Neutrophil (primary cell): ENCODE results near the gene DEFB132.

Source experiments
- H3K27ac ChIP-seq: fragments of 200-600 bp; sonication (generic); 2 replicates; pipeline ENCODE4 v1.5.1; 2016; ENCODE audit warnings: mild to moderate bottlenecking, moderate library complexity
- H3K27me3 ChIP-seq: fragments of 200-600 bp; sonication (generic); 2 replicates; pipeline ENCODE4 v1.6.0; 2016; ENCODE audit warnings: mild to moderate bottlenecking
- H3K36me3 ChIP-seq: fragments of 200-600 bp; sonication (generic); 2 replicates; pipeline ENCODE4 v1.5.1; 2017
- H3K4me1 ChIP-seq, 2 experiments: fragments of 200-600 bp in 1 of 2; sonication (generic) in 1 of 2; 1 replicate in 1 of 2; 2 replicates in 1 of 2; pipeline versions ENCODE4 v1.5.1 to v1.6.1; 2013 to 2016; ENCODE audit warnings: low read depth in 1 of 2, low read length in 1 of 2, mild to moderate bottlenecking in 1 of 2, moderate library complexity in 1 of 2; ENCODE audit not compliant: control insufficient read depth in 1 of 2, insufficient read depth in 1 of 2
- H3K4me3 ChIP-seq, 2 experiments: fragments of 200-600 bp in 1 of 2; sonication (generic) in 1 of 2; 1 replicate in 1 of 2; 2 replicates in 1 of 2; pipeline ENCODE4 v1.5.1; 2013 to 2016; ENCODE audit warnings: low read depth in 1 of 2, low read length in 1 of 2, mild to moderate bottlenecking in 1 of 2, moderate library complexity in 1 of 2
- H3K9me3 ChIP-seq: fragments of 200-600 bp; sonication (generic); 2 replicates; pipeline ENCODE4 v1.5.1; 2016
- TF ChIP-seq, protein P1 (sequence below): fragments of 200-600 bp; sonication (generic); IDR thresholded peaks from 2 replicates; pipeline ENCODE4 v1.5.1; 2016; ENCODE audit warnings: antibody characterized with exemption

DEFB132 gene

DNA sequence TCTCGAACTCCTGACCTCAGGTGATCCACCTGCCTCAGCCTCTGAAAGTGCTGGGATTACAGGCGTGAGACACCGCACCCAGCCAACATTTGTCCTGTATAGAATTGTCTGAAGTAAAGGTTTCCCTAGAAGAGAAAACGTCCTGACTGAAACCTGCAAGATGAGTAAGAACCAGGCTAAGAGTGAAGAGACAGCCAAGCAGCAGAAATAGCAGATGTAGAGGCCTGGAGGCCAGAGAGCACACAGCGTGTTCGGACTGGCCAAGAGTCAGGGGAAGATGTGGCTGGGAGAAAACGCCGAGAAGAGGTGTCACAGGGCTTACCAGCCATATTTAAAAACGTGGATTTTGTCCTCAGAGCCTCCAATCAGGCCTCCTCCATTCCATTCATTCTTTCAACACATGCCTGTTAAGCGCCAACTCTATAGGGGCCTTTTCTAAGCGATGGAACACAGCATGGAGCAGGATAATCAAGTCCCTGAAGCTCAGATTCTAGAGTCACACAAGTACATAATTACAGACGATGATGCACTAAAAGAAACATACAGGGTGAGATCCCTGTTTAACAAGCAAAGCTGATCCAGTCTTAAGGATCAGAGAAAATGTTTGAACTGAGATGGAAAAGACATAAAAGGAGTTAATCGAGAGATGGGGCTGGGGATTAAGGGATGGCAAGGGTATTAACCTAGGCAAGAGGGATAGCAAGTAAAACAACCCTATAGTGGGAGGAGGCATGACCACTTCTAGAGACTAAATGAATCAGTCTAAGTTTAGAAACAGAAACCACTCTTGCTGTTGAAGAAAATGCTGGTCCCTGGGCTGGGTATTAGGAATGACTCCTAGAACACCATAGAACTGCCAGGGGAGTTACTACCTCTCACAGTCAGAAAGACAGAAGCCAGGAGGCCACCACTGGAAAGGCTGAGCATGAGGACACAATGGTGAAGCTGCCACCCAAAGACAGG is 44.6 kb downstream of the DEFB132 start:
- TF ChIP-seq, protein P1, sequence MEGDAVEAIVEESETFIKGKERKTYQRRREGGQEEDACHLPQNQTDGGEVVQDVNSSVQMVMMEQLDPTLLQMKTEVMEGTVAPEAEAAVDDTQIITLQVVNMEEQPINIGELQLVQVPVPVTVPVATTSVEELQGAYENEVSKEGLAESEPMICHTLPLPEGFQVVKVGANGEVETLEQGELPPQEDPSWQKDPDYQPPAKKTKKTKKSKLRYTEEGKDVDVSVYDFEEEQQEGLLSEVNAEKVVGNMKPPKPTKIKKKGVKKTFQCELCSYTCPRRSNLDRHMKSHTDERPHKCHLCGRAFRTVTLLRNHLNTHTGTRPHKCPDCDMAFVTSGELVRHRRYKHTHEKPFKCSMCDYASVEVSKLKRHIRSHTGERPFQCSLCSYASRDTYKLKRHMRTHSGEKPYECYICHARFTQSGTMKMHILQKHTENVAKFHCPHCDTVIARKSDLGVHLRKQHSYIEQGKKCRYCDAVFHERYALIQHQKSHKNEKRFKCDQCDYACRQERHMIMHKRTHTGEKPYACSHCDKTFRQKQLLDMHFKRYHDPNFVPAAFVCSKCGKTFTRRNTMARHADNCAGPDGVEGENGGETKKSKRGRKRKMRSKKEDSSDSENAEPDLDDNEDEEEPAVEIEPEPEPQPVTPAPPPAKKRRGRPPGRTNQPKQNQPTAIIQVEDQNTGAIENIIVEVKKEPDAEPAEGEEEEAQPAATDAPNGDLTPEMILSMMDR, result no peak
- peaks cover 3% of the 10 kb centered on the region for H3K36me3 ChIP-seq
- H3K27ac ChIP-seq, result no peak overlapping the region
- H3K27me3 ChIP-seq, result no peaks in the 10 kb centered on the region
- peaks cover 24 to 29% of the 10 kb centered on the region in 2 experiments for H3K4me1 ChIP-seq
- no peaks in the 10 kb centered on the region for H3K9me3 ChIP-seq
- no peak overlapping the region for H3K4me3 ChIP-seq

DNA sequence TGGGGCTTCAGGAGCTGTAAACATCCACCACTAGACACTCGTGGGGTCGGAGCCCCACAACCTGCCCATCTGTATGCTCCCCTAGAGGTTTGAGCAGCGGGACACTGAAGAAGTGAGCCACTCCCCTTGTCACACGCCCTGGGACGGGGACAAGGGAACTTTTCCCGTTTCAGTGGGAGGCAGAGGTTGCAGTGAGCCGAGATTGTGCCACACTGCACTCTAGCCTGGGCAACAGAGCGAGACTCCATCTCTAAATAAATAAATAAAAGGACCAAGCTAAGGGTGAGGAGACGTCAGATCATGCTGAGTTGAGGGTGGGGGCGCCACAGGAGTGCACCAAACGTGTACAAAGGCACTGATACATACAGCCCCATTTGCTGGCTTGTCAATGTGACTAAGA is 48.2 kb downstream of the DEFB132 start:
- Histone ChIP-seq H3K4me3 (no peak overlapping the region), H3K27ac (no peak overlapping the region), H3K4me1 (peaks cover 14 to 17% of the 10 kb centered on the region in 2 experiments), H3K27me3 (no peaks in the 10 kb centered on the region), H3K36me3 (peaks cover 3% of the 10 kb centered on the region), H3K9me3 (no peaks in the 10 kb centered on the region)
- TF ChIP-seq, protein P1, result no peak

DNA sequence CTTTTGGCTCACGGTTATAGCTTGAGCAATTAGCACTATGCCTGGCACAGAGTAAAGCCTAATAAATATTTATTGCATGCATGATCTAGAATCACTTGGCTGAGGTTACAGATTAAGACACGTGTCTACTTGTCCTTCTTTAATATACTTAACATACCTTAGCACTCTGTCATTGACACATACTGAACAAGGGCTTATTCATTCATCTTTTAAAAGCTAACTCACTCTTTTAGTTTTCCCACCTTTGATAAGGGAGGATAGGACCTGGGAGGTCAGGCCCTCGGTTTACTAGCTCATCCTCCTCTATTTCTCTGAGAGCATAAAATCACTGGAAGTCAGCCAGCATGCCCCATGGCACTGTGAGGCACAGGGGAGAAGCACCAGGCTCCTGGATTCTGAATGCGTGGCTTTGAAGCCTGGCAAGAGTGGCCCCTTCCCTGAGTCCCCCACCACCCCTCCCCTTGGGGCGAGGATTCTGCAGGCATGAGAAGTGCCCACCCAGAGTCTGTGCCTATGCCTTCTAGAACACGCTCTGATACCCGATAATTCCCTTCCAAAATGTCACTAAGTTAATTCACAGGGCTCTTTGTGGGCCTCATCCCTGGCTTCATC is 51.0 kb downstream of the DEFB132 start:
- H3K27ac ChIP-seq, result no peak overlapping the region
- TF ChIP-seq, protein P1, result no peak
- H3K27me3 ChIP-seq, result no peaks in the 10 kb centered on the region
- H3K36me3 ChIP-seq, result no peaks in the 10 kb centered on the region
- no peak overlapping the region for H3K4me3 ChIP-seq
- H3K4me1 ChIP-seq, result peaks cover 13 to 21% of the 10 kb centered on the region in 2 experiments
- no peaks in the 10 kb centered on the region for H3K9me3 ChIP-seq

DNA sequence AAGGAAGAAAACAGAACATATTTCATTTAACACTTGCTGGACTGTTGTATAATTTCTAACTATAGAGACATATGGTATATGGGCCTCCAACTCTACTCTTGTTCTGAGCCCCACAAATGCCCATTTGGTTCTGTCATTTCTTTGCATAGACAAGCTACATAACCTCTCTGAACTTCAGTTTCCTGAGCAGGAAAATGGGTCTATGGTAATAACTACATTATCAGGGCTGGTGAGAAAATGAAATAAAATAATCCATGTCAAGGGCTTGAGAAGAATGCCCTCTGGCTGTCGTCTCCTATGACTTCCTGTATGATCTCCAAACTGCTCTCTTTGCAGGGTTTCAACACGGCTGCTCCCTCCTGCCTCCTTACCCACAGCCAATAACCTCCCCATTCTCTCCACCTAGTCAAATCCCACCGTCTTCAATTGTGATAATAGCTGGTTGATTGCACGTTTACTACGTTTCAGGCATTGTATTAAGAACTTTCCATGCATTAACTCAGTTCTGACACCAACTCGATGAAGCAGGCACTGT is 51.8 kb downstream of the DEFB132 start:
- TF ChIP-seq, protein P1, result no peak
- Histone ChIP-seq H3K4me3 (no peak overlapping the region), H3K9me3 (no peaks in the 10 kb centered on the region), H3K27me3 (no peaks in the 10 kb centered on the region), H3K36me3 (no peaks in the 10 kb centered on the region), H3K27ac (peak overlapping the region; percentile 3), H3K4me1 (peaks cover 13 to 21% of the 10 kb centered on the region in 2 experiments)

DNA sequence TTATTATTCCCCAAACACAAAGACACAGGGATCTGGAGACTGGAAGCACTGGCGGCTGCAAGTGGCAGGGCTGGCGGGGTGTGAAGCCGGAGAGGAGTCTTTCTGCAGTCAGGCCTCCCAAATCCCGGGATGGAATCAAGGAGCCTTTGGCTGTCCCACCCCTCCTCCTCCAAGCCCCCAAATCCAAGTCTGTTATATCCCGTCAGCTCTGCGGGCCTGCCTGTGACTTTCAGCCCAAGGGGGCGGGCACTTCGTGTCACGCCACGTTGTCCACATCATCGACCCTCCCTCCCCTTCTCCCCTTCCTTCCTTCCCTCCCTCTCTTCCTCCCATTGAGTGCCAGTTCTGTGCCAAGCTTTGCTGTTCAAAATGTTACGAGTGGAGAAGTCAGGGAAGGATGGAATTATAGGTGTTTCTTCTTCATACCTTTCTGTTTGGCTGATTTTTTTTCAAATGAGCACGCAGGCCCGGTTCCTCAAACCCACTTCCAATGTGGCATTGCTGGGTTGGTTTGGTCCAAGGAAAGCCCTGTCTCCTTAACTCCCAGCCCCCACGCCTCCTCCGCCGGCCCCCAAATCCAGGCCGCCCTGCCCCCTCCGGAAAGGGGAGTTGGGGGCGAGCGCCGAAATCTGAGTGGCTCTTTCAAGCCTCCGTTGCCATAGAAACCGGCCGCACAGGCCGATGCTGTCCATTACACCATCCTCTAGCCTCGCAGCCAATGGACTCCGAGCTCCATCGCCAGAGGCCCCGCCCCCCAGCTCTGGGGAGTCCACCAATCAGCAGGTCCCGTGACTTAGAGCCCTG is 52.5 kb downstream of the DEFB132 start:
- TF ChIP-seq, protein P1, result no peak
- H3K4me3 ChIP-seq, result peak overlapping the region; percentile 35 to 39

More for the DNA sequence above, 52.5 kb downstream of the DEFB132 start:
- no peaks in the 10 kb centered on the region for H3K9me3 ChIP-seq
- no peaks in the 10 kb centered on the region for H3K27me3 ChIP-seq
- no peaks in the 10 kb centered on the region for H3K36me3 ChIP-seq
- peaks cover 13 to 21% of the 10 kb centered on the region in 2 experiments for H3K4me1 ChIP-seq
- peak overlapping the region; percentile 3 for H3K27ac ChIP-seq
